NCI-H524 treated with DMSO at 0.1 percent for 48 hours (cell line): ENCODE measurements around the gene PODN.

Experiments
- DNase-seq: peaks from one replicate; lab custom pipeline; 2025; lab: John Stamatoyannopoulos, UW

Gene PODN

GRCh38 chr1:53114581-53115400 lies 52.8 kb downstream of the PODN start:
- no peak for DNase-seq

GRCh38 chr1:53115403-53116306 lies 53.6 kb downstream of the PODN start:
- DNase-seq, result no peak

GRCh38 chr1:53116307-53116810 lies 54.3 kb downstream of the PODN start:
- DNase-seq, result peak; percentile 49

- no peak for DNase-seq
Observed at GRCh38 chr1:53116933-53117600, 55.1 kb downstream of the PODN start.

- DNase-seq, result no peak
Observed at GRCh38 chr1:53117836-53118235, 55.8 kb downstream of the PODN start.

- DNase-seq, result no peak
Observed at GRCh38 chr1:53120659-53121058, 58.6 kb downstream of the PODN start.

GRCh38 chr1:53121319-53122172 lies 59.5 kb downstream of the PODN start:
- DNase-seq, result peak; percentile 81

- no peak for DNase-seq
Observed at GRCh38 chr1:53122201-53122885, 60.3 kb downstream of the PODN start.

- DNase-seq, result no peak
Observed at GRCh38 chr1:53122961-53123413, 61.0 kb downstream of the PODN start.

GRCh38 chr1:53123453-53124140 lies 61.6 kb downstream of the PODN start:
- DNase-seq, result no peak

- DNase-seq, result no peak
Observed at GRCh38 chr1:53125122-53125521, 63.1 kb downstream of the PODN start.

- DNase-seq, result no peak
Observed at GRCh38 chr1:53125623-53126360, 63.8 kb downstream of the PODN start.

GRCh38 chr1:53126495-53126894 lies 64.5 kb downstream of the PODN start:
- no peak for DNase-seq

- peak; percentile 21 for DNase-seq
Observed at GRCh38 chr1:53127546-53127945, 65.5 kb downstream of the PODN start.

- DNase-seq, result no peak
Observed at GRCh38 chr1:53128401-53128800, 66.4 kb downstream of the PODN start.

GRCh38 chr1:53129891-53130597 lies 68.0 kb downstream of the PODN start:
- DNase-seq, result no peak

GRCh38 chr1:53130598-53130877 lies 68.5 kb downstream of the PODN start:
- no peak for DNase-seq

- DNase-seq, result no peak
Observed at GRCh38 chr1:53130878-53131589, 69.0 kb downstream of the PODN start.
